Measurements from ENCODE around the gene INPP5D. TPM values are rescaled to one million over a fixed set of nuclear protein-coding genes. Genes with fewer than 3 reads are reported as not detected.
A peak's percentile ranks its signal among the peaks of the same experiment; 100 is the strongest.
"Not testable (repeated sequence)": the region's sequence is repeated elsewhere in the genome, so short reads cannot be mapped to it uniquely, and the experiment has no call there.

INPP5D gene
- polyA plus RNA-seq, 10 donors, result 4.7 to 9.5 (median 7.2) TPM

DNA sequence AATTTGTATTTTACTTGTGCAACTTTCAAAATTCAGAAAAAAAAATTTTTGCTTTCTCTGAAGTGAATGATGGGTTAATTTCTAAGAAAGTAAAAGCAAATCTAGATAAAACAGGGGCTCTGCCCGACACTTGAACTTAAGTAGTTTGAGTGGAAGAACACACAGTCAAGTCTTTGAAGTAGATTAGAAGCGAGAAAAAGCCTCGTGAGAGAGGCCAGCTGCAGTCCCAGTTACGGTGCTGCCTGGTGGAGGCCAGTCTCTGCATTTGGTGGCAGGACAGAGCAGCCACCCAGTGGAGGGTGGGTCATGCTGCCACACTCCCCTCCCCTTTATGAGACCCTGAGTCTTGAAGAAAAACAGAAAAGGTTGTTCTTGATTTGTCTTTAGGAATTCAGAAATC is 81.8 kb downstream of the INPP5D start:
- no peak for DNase-seq

DNA sequence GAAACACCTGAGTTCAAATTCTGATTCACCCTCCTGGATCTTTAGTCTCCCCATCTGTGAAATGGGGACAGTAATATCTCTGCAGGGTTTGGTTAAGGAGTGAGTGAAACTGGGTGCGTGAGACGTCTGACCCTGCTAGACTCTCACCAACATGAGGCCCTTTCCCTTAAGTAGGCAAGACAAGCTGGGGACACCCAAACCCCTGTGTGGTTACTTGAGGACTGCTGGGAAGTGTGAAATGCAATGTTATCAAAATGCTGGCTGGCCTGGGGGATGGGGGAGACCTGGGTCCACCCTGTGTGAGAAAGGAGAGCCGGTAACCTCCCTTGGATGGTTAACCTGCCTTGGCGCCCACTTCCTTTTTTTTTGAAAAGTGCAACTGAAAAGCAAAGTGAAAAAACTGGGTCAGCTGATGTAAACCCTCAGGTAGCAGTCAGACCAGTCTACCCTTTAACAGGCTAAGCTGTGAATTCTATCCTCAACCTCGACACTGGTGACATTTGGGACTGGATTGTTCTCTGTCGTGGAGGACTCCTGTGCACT is 82.3 kb downstream of the INPP5D start:
- DNase-seq, result no peak

GRCh38 chr2:233143700-233144331 is 83.7 kb downstream of the INPP5D start:
- no peak for DNase-seq

GRCh38 chr2:233145726-233146125 is 85.6 kb downstream of the INPP5D start:
- DNase-seq, result no peak

DNA sequence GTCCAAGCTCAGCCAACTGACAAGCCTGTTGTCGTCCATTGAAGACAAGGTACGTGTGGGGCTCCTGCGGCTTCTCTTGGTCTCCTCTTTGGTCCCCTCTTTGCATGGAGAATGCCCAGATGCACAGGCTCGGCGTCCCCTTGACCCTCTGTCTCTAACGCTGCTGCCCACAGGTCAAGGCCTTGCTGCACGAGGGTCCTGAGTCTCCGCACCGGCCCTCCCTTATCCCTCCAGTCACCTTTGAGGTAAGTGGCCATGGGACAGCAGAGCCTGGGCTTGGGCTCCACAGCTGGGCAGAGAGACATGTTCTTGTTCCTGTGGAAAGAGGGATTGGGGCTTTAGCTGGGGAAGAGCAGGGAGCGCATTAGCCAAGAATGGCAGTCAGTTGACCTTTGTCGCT is 86.1 kb downstream of the INPP5D start:
- DNase-seq, result no peak

- DNase-seq, result no peak
These were observed 87.1 kb downstream of the INPP5D start for GRCh38 chr2:233147136-233147828.

GRCh38 chr2:233147829-233148167 is 87.7 kb downstream of the INPP5D start:
- DNase-seq, result no peak

DNA sequence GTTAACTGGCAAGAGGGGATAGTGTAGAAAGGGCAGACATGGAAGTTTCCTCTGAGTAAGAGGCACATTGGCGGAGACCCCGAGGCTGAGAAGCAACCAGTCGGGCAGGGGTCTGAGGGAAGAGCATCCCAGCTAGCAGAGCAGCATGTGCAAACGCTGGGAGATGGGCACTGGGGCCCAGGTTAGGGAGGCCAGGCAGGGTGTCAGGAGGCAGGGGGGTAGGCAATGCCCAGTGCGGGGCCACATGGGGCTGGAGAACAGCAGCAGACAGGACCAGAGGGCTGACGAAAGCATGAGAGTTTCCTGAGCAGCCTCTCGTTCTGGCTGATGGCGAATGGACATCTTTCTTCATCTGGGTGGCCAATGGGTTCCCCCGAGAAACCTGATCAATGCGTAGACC is 88.2 kb downstream of the INPP5D start:
- no peak for DNase-seq

- peak; percentile 26 to 52 (median 41) for DNase-seq
These were observed 92.4 kb downstream of the INPP5D start for GRCh38 chr2:233152541-233152940.

- no peak for DNase-seq
These were observed 93.1 kb downstream of the INPP5D start for GRCh38 chr2:233153146-233153798.

DNA sequence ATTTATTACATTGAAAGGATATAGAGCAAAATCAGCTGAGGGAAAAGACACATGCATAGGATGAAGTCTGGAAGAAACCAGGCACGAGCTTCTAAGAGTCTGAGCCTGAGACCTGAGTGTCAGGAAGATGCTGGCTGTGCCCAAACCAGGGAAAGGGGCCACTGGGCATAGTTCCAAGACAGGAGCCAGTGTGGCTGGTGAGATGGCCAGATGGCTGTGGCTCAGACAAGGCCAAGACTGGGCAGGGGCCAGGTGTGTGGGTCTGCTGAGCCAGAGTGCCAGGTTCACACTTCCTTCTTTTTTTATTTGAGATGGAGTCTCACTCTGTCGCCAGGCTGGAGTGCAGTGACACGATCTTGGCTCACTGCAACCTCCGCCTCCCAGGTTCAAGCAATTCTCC is 95.9 kb downstream of the INPP5D start:
- no peak for DNase-seq

- DNase-seq, result not testable (repeated sequence)
These were observed 96.3 kb downstream of the INPP5D start for GRCh38 chr2:233156461-233156860.

DNA sequence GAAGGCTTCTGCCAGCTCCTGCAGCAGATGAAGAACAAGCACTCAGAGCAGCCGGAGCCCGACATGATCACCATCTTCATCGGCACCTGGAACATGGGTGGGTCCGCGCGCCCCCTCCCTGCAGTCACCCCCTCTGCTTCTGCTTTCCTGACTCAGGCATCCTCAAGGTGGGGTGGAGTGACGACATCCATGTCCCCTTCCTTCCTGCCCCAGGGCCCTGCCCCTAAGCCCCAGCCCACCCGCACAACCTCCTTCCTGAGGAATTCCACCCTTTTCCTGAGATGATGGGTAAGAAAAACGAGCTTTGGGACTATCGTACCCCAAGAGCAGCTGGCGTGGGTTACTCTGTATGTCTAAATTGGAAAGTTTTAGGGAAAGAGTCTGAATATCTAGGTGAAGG is 101.6 kb downstream of the INPP5D start:
- no peak for DNase-seq

GRCh38 chr2:233162770-233163169 is 102.6 kb downstream of the INPP5D start:
- DNase-seq, result no peak

- peak in 2 of 3 donors; percentile 17 to 42 for DNase-seq
These were observed 103.5 kb downstream of the INPP5D start for GRCh38 chr2:233163486-233164103.

GRCh38 chr2:233164128-233164635 is 104.0 kb downstream of the INPP5D start:
- no peak for DNase-seq

DNA sequence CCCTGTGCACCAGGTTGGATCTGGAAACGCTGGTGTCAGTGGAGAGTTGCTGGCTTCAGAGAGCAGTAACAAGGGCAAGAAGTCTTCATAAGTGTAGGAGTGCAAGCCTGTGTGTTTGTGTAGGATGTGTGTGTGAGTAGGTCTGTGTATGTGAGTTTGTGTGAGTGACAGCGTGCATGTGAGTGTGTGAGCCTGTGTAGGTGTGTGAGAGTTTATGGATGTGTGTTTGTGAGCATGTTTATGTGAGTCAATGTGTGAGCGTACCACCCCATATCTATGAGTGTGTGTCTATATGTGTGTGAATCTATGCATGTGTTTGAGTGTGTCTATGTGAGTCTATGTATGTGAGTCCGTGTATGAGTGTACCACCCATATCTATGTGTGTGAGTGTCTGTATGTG is 104.8 kb downstream of the INPP5D start:
- DNase-seq, result no peak

GRCh38 chr2:233165543-233165894 is 105.4 kb downstream of the INPP5D start:
- no peak for DNase-seq

DNA sequence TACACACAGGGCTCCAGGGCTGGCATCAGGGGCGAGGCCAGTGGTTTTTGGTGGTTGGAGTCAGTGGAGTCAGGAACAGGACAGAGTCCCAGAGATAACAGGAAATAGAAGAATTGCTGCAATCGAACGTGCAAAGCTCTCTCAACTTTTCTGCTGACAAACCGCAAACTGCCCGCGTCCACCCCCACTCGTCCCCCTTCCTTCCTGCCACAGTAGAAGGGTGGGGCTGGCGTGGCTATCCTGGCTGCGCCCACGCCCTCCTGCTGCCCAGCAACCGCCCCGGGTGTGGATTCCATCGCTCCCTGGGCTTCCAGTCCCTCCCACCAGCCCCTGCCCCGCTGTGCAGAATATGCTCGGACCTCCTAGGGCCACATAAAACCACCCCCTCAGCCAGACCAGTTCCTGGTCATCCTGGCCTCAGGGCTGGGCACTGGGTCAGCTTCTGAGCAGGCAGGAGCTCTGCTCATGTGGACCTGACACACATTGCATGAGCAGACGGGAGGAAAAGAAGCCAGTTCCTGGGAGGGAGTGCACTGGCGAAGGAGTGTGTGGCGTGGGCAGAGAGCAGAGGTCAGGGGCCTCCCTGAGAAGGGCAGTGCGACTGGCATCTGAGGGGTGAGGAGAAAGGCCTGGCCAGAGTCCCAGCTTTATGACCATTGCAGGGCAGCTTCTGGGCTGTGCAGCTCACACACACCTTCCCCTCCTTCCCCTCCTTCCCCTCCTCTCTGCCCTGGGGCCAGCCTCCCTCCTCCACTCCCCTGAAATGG is 105.9 kb downstream of the INPP5D start:
- peak in 1 of 3 donors; percentile 35 for DNase-seq

DNA sequence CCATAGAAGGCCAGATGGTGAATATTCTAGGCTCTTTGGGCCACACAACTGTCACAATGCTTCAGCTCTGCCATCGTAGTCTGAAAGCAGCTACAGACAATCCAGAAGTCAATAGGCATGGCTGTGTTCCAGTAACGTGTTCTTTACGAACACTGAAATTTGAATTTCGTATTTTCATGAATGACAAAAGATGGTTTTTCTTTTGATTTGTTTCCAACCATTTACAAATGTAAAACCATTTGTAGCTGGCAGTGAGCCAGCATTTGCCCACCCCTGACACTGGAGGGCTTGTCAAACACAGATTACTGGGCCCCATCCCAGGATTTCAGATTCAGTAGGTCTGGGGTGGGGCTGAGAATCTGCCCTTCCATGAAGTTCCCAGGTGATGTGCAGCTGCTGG is 108.3 kb downstream of the INPP5D start:
- no peak for DNase-seq

DNA sequence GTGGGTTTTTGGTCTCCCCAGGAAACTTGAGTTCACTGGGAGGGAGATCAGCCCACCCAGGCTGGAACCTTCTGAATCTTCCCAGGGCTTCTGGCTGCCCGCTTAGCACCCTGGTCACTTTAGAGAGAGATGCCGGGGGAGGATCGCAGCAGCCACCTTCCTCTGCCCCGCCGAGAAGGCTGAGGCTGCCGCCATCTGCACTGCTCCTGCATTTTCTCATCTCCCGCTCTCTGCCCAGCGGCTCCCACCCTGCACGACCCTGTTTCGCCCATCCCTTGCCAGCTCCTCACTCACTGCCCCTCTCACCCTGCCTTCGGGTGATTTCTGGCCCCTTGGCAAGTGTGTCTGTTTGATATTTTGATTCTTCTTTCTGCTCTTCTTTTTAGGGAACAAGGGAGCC is 108.8 kb downstream of the INPP5D start:
- DNase-seq, result no peak

DNA sequence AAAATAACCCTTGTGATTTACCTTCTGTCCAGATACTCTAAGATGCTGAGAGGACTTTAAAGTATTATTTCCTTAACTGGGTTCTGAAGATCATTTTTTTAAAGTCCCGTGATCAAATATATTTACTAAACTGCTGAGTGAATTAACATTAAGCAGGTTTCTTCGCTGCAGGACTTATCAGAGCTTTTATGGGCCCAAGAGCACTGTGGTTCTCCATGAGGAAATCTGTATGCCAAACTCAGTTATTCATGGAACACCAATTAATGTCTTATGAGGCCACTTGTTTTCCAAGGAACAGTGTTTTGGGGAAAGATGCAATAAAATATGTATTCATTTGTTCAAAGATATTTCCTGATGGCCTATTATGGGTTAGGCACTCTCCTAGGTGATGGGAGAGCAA is 111.2 kb downstream of the INPP5D start:
- no peak for DNase-seq
